GM12891 (cell line): ENCODE data around the gene TIE1.

ENCODE experiments used
- DNase-seq: peaks from one replicate; pipeline ENCODE4 v3.0.0; 2011; ENCODE audit warnings: low spot score; ENCODE audit not compliant: insufficient read length
- FAIRE-seq: peaks from 2 replicates; lab custom pipeline; 2011; peaks lifted over from hg19 to GRCh38; lab: Jason Lieb, UNC
- PAX5 ChIP-seq: IDR thresholded peaks from 2 replicates; pipeline ENCODE4 v1.6.1; 2011; ENCODE audit warnings: low read length, moderate library complexity, mild to moderate bottlenecking; ENCODE audit not compliant: insufficient read depth, severe bottlenecking
- POLR2A ChIP-seq: IDR thresholded peaks from 2 replicates; pipeline ENCODE4 v1.6.1; 2011; ENCODE audit warnings: low read depth, low read length, control low read depth
- POLR2AphosphoS5 ChIP-seq: IDR thresholded peaks from 2 replicates; pipeline ENCODE4 v1.6.1; 2011; ENCODE audit warnings: low read depth, low read length, control low read depth
- POU2F2 ChIP-seq: IDR thresholded peaks from 2 replicates; pipeline ENCODE4 v1.6.1; 2011; ENCODE audit warnings: low read depth, mild to moderate bottlenecking, control low read depth, low read length, moderate library complexity
- SPI1 ChIP-seq: IDR thresholded peaks from 2 replicates; pipeline ENCODE4 v1.6.1; 2011; ENCODE audit warnings: low read depth, low read length, control low read depth
- TAF1 ChIP-seq: IDR thresholded peaks from 2 replicates; pipeline ENCODE4 v1.6.1; 2011; ENCODE audit warnings: low read depth, low read length, control low read depth

TIE1 gene

DNA sequence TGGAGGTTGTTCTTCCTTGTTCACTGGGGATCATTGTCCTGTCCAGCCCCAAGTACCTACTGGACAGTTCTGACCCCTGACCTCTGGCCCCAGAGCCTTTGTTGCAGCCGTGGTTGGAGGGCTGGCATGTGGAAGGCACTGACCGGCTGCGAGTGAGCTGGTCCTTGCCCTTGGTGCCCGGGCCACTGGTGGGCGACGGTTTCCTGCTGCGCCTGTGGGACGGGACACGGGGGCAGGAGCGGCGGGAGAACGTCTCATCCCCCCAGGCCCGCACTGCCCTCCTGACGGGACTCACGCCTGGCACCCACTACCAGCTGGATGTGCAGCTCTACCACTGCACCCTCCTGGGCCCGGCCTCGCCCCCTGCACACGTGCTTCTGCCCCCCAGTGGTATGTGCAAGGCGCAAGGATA is 11.4 kb downstream of the TIE1 start:
- DNase-seq (no peak), FAIRE-seq (no peak)
- TF ChIP-seq SPI1 (no peak), POLR2A (no peak), TAF1 (no peak), POU2F2 (no peak), PAX5 (no peak), POLR2AphosphoS5 (no peak)

DNA sequence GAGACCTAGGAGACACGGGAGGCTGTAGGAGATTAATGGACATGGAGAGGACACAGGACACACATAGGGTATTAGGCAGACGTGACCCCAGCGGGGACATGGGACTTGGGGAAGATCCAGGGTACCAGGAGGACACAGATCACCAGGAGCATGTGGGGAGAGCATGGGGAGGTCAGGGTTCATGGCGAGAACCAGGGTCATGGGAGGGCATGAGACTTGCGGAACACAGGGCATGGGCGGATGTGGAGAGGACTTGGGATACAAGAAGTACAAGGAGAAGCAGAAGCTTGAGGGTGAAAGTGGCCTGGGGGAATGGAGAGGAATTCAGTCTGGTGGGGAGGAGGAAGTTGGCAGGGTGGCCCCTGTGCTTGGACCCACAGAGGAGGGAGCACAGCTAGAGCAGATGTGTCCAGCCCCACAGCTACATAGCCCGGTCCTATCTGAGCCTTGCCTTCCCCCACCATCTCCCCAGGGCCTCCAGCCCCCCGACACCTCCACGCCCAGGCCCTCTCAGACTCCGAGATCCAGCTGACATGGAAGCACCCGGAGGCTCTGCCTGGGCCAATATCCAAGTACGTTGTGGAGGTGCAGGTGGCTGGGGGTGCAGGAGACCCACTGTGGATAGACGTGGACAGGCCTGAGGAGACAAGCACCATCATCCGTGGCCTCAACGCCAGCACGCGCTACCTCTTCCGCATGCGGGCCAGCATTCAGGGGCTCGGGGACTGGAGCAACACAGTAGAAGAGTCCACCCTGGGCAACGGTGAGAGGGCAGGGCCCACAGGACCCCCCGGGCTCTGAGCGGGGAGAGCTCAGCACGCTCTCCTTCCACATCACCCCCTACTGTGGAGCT is 12.1 kb downstream of the TIE1 start:
- DNase-seq (no peak), FAIRE-seq (no peak)
- TF ChIP-seq TAF1, result no peak
- no peak for TF ChIP-seq PAX5
- no peak for TF ChIP-seq POLR2AphosphoS5
- no peak for TF ChIP-seq POU2F2
- TF ChIP-seq POLR2A, result no peak
- no peak for TF ChIP-seq SPI1

DNA sequence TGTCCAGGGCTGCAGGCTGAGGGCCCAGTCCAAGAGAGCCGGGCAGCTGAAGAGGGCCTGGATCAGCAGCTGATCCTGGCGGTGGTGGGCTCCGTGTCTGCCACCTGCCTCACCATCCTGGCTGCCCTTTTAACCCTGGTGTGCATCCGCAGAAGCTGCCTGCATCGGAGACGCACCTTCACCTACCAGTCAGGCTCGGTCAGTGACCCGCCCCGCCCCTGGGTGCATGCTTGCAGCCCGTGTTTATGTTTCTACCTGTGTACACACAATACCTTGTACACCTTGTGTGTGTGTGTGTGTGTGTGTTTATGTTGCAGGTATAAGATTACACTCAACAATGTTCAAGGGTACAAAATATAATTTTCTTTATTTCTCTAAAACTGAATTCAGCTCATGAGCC is 13.0 kb downstream of the TIE1 start:
- DNase-seq, result no peak
- TF ChIP-seq POU2F2, result no peak
- TF ChIP-seq POLR2AphosphoS5, result no peak
- TF ChIP-seq PAX5, result no peak
- no peak for TF ChIP-seq SPI1
- no peak for TF ChIP-seq TAF1
- no peak for TF ChIP-seq POLR2A
- no peak for FAIRE-seq

DNA sequence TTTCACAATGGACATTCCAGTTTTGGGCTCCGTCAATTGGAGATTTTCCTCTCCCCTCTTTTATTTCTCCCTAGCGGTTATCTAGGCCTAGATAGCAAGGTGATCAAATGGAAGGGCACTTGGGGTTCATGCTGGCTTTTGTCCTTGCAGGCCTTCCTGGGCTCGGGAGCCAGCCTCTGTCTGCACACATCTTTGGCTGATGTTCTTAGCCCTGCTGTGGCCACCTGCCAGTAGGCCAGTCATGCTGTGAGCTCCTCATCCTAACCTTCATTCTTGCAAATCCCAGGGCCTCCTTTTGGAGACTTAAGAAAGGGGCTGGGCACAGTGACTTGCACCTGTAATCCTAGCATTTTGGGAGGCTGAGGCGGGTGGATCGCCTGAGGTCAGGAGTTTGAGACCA is 13.5 kb downstream of the TIE1 start:
- no peak for DNase-seq
- FAIRE-seq, result no peak
- TF ChIP-seq TAF1 (no peak), SPI1 (no peak), PAX5 (no peak), POLR2AphosphoS5 (no peak), POLR2A (no peak), POU2F2 (no peak)

DNA sequence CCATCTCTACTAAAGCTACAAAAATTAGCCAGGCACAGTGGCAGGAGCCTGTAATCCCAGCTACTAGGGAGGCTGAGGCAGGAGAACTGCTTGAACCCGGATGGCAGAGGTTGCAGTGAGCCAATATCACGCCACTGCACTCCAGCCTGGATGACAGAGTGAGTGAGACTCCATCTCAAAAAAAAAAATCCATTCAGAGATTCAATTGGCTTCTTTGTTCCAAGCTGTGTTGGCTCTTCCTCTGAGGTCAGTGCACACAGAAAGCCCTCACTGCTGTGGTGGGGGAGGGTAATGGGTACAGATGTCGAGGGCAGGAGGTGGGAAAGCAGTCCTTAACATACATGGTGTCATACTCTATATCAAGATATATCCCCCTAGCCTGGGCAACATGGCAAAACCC is 14.7 kb downstream of the TIE1 start:
- no peak for TF ChIP-seq POU2F2
- no peak for TF ChIP-seq POLR2A
- no peak for TF ChIP-seq POLR2AphosphoS5
- no peak for TF ChIP-seq TAF1
- TF ChIP-seq SPI1, result no peak
- no peak for TF ChIP-seq PAX5
- FAIRE-seq (no peak), DNase-seq (no peak)

DNA sequence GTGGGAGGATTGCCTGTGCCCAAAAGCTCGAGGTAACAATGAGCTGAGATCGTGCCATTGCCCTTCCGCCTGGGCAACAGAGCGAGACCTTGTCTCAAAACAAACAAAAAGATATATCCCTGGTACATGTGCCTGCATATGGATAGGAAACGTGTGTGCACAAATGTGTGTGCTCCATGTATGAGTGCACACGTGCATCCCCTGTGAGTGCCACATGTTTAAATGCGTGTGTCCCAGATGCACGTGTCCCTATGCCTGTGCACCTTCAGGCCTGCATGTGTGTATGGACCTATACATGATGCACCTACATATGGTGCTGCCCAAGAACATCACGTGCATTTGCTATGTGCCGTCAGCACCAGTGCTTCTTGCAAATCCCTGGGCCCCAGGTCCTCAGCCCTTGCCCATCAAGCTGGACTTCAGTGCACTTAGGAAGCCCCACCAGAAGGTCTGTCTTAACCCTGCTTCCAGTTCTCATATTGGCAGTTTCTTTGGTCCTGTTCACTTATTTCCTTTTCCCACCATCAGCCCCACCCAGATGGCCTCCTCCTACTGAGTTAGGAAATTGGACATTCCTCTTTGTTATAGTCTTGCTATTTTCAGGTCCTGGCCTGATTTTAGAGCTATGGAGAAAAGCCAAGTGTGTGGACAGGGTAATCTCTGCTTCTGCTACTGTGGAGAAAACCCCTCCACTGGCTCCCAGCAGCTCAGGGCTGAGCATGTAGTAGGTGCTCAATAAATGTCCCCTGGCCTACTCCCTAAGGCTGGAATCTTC is 15.4 kb downstream of the TIE1 start:
- TF ChIP-seq SPI1 (no peak), PAX5 (no peak), POLR2AphosphoS5 (no peak), POLR2A (no peak), TAF1 (no peak), POU2F2 (no peak)
- no peak for DNase-seq
- FAIRE-seq, result no peak

DNA sequence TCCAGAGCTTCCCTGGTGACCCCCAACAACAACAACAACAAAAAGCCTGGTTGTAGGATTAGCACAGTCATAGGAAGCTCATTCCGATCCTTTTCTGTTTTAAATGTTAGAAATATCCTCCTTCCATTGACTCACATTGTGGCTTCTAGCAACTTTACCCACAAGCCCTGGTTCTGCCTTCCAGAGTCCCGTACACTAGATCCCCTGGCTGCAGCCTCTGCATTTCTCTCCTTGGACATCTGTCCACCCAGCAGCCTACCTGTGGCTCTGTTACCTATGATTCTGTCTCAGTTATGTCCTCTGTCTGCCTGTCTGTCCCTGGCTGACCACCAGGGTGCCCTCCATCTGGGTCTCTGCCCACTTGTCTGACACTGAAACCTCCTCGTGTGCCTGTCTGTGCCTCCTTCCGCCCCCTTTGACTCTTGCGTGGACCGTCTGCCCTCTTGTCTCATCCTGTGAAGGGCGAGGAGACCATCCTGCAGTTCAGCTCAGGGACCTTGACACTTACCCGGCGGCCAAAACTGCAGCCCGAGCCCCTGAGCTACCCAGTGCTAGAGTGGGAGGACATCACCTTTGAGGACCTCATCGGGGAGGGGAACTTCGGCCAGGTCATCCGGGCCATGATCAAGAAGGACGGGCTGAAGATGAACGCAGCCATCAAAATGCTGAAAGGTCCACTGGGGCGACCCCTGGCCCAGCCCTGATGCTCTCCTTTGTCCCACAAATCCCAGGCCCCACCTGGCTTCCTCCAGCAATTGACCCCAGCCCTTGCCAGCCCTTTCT is 16.1 kb downstream of the TIE1 start:
- no peak for FAIRE-seq
- no peak for DNase-seq
- TF ChIP-seq POLR2A (no peak), TAF1 (no peak), SPI1 (no peak), POU2F2 (no peak), POLR2AphosphoS5 (no peak), PAX5 (no peak)

DNA sequence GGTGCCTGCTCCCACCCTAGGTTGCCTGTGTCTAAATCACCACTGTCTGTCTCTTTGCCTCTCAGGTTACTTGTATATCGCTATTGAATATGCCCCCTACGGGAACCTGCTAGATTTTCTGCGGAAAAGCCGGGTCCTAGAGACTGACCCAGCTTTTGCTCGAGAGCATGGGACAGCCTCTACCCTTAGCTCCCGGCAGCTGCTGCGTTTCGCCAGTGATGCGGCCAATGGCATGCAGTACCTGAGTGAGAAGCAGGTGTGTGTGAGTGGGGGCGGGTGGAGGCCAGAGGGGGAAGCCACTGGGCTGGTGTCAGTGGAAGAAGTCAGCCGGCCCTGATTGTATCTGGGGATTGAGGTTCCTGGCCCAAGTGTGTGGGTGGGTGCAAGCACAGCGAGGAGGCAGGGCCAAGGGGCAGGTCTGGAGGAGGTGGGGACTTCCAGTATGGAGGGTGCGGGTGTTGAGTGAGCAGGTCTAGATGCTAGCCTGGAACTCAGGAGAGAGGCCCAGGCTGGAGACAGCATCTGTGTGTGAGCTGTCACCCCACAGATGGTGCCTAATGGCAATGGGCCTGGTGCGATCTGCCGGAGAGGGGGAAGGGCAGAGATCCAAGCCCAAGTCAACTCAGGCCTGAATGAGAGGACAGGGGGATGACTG is 17.2 kb downstream of the TIE1 start:
- FAIRE-seq (no peak), DNase-seq (no peak)
- TF ChIP-seq TAF1 (no peak), POU2F2 (no peak), POLR2A (no peak), PAX5 (no peak), POLR2AphosphoS5 (no peak), SPI1 (no peak)

DNA sequence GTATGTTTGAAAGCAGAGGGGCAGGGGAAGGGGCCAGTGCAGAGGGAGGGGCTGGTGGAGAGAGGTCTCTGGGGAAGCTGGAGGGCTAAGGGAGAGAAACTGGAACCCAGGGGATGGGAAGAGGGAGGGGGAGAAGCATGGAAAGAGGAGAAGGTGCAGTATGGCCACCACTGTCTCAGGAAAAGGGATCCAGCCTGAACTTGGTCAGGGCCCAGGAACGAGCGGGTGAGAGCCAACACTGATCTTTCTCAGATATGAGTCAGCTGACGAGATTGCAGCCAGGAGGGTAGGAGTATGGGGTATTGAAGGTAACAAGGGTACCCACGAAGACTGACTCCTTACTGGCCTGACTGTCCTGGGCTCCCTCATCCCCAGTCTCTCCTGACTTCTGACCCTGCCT is 18.0 kb downstream of the TIE1 start:
- DNase-seq (no peak), FAIRE-seq (no peak)
- TF ChIP-seq POLR2AphosphoS5 (no peak), PAX5 (no peak), POU2F2 (no peak), SPI1 (no peak), POLR2A (no peak), TAF1 (no peak)
